ENCODE results near the gene RAD50. TPM values are rescaled to one million over a fixed set of nuclear protein-coding genes. Genes with fewer than 3 reads are reported as not detected.

RAD50 gene
- total RNA-seq, 2 experiments from 2014 or later: 46.0 to 51.3 TPM

DNA sequence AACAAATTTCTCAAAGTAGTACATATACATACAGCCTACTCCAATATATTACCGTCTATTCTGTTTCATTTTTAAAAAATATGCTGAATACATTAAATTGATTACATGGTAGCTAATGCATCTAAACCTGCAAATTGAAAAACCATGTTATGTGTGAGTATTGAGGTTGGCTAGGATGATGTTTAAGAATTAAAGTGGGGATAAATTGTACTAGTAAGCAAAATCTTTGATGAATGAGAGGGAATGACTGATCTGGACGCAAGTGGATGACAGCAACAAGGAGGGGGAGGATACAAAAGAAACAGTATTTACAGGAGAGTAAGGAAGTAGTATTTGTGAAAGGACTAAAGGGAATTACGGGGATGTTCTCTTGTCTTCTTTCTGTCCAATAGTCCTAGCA, 37.4 kb downstream of the RAD50 start:
- intact Hi-C loops (cut with DNase I, micrococcal nuclease): no loop called here
- CTCF ChIA-PET: no interaction called here

DNA sequence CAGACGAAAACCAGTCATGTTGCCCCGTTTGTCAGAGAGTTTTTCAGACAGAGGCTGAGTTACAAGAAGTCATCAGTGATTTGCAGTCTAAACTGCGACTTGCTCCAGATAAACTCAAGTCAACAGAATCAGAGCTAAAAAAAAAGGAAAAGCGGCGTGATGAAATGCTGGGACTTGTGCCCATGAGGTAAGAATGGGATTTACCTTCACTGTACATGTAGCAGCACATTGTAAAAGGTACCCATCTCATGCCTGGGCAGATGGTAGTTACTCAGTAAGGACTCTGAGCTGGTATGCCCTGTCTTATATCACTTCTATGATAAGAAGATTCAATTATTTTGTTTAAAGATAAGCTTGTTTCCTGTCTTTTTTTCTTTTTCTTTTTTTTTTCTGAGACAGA, 38.8 kb downstream of the RAD50 start:
- DNase-seq (no peak), ATAC-seq (no peak)
- no peaks in the 10 kb centered on the region for H3K9me3 Mint-ChIP-seq (ENCODE audit: low read depth)
- ChIA-PET POLR2A (interaction anchor here (0.7 kb wide), 2 partner anchors 121 to 360 kb away, joined by 3 to 4 read pairs; no protein-coding TSS in a partner anchor), CTCF (interaction anchor here (1.0 to 1.8 kb wide), 3 partner anchors 21 to 225 kb away, joined by 4 to 7 read pairs (median 4); no protein-coding TSS in a partner anchor)
- no peak overlapping the region for H3K27ac Mint-ChIP-seq
- no peaks in the 10 kb centered on the region for H3K27me3 Mint-ChIP-seq
- peaks cover 36% of the 10 kb centered on the region for H3K36me3 Mint-ChIP-seq (ENCODE audit: low read depth)
- no peak overlapping the region for H3K4me3 Mint-ChIP-seq
- intact Hi-C loops (cut with DNase I, micrococcal nuclease): no loop called here
- no peaks in the 10 kb centered on the region for H3K4me1 Mint-ChIP-seq

More for the DNA sequence above, 37.4 kb downstream of the RAD50 start:
- no peak for ATAC-seq
- H3K4me1 Mint-ChIP-seq: no peaks in the 10 kb centered on the region
- H3K9me3 Mint-ChIP-seq (ENCODE audit: low read depth): no peaks in the 10 kb centered on the region
- H3K27me3 Mint-ChIP-seq: no peaks in the 10 kb centered on the region
- DNase-seq: no peak
- peaks cover 35% of the 10 kb centered on the region for H3K36me3 Mint-ChIP-seq (ENCODE audit: low read depth)
- H3K4me3 Mint-ChIP-seq: no peak overlapping the region
- H3K27ac Mint-ChIP-seq: no peak overlapping the region
- POLR2A ChIA-PET: no interaction called here

DNA sequence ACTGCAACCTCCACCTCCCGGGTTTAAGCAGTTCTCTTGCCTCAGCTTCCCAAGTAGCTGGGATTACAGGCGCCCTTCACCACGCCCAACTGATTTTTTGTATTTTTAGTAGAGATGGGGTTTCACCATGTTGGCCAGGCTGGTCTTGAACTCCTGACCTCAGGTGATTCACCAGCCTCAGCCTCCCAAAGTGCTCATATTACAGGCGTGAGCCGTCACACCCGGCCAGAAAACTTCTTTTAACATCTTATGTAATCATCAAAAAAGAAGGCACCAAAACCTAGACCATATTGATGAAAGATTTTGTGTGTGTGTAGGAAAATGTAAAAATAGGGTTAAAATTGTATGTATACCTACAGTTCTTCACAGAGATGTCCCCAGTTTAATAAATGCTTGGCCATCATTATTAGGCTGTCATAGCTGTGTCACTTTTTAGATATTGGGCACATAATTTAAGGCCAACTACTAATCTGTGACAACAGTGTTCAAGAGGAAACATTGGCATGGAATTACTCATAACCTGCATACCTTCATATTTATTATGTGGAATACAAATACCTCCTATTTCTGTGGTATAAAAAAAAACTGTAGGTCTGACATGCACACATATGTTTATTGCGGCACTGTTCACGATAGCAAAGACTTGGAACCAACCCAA, 44.4 kb downstream of the RAD50 start:
- Mint-ChIP-seq H3K9me3 (ENCODE audit: low read depth) (no peaks in the 10 kb centered on the region), H3K27me3 (no peaks in the 10 kb centered on the region), H3K4me3 (no peak overlapping the region), H3K36me3 (ENCODE audit: low read depth) (peaks cover 43% of the 10 kb centered on the region), H3K27ac (no peak overlapping the region), H3K4me1 (no peaks in the 10 kb centered on the region)
- POLR2A ChIA-PET: no interaction called here
- intact Hi-C loops (cut with DNase I, micrococcal nuclease): no loop called here
- CTCF ChIA-PET: interaction anchor here (0.5 kb wide), 1 partner anchor 50 kb away, joined by 3 read pairs; no protein-coding TSS in a partner anchor
- no peak for ATAC-seq
- DNase-seq: no peak

DNA sequence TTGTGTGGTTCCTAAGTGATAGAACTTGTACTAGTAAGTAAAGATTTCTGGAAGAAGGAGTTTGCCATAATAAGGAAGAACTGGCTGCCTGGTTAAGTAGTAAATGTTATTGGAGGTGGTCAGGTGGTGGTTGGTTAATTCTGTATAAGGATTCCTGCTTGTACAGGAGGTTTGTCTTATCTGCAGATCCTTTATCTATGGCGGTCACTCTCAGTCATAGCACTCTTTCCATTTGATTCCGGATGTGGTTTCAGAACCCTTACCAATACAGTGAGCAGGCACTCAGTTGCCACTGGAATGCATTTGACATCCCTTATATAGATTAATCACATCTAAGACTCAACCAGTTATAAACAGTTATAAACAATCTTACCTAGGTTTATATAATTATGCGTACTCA, 50.3 kb downstream of the RAD50 start:
- no peaks in the 10 kb centered on the region for H3K4me1 Mint-ChIP-seq
- ATAC-seq (no peak), DNase-seq (no peak)
- peaks cover 53% of the 10 kb centered on the region for H3K36me3 Mint-ChIP-seq (ENCODE audit: low read depth)
- ChIA-PET POLR2A (interaction anchor here (0.6 kb wide), 1 partner anchor 51 kb away, joined by 3 read pairs; the partner anchor contains the start of gene RAD50), CTCF (interaction anchor here (1.1 to 1.4 kb wide), 2 partner anchors 21 to 40 kb away, joined by 3 read pairs; no protein-coding TSS in a partner anchor)
- H3K4me3 Mint-ChIP-seq: no peak overlapping the region
- no peaks in the 10 kb centered on the region for H3K27me3 Mint-ChIP-seq
- H3K27ac Mint-ChIP-seq: no peak overlapping the region
- no peaks in the 10 kb centered on the region for H3K9me3 Mint-ChIP-seq (ENCODE audit: low read depth)
- intact Hi-C loops (cut with DNase I, micrococcal nuclease): no loop called here

DNA sequence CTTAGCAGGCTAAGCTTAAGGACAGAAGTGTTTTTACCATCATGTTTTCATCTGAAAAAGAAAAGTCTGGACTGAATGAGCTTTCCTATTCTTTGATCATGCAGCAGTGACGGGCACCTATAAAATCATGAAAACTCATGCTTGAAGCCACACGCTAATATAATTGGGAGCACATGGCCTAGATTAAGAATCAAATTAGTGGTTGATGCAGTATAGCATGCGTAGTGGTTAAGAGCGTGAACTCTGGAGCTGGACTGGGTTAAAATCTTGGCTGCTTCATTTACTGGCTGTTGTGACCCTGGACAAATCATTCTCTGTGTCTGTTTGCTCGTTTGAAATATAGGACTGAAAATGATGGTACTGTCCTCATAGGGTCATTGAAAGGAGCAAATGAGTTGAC, 51.3 kb downstream of the RAD50 start:
- CTCF ChIA-PET: interaction anchor here (0.8 kb wide), 1 partner anchor 11 kb away, joined by 4 read pairs; no protein-coding TSS in a partner anchor
- no peak overlapping the region for H3K4me3 Mint-ChIP-seq
- H3K36me3 Mint-ChIP-seq (ENCODE audit: low read depth): peaks cover 55% of the 10 kb centered on the region
- H3K4me1 Mint-ChIP-seq: no peaks in the 10 kb centered on the region
- no peak for ATAC-seq
- no peak overlapping the region for H3K27ac Mint-ChIP-seq
- no peaks in the 10 kb centered on the region for H3K27me3 Mint-ChIP-seq
- intact Hi-C loops (cut with DNase I, micrococcal nuclease): no loop called here
- H3K9me3 Mint-ChIP-seq (ENCODE audit: low read depth): no peaks in the 10 kb centered on the region
- DNase-seq: no peak
- POLR2A ChIA-PET: no interaction called here

DNA sequence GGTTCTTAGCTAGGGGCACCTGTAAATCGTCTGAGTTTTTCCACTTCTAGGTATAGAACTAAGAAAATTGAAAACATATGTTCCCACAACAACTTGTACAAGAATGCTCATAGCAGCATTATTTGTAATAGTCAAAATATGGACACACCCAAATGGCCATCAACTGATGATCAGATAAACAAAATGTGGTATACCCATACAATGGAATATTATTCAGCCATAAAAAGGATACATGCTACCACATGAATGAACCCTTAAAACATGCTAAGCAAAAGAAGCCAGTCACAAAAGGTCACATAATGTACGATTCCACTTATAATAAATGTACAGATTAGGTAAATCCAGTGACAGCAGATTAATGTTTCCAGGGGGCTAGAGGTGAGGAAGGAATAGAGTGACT, 55.2 kb downstream of the RAD50 start:
- H3K27ac Mint-ChIP-seq: no peak overlapping the region
- POLR2A ChIA-PET: no interaction called here
- intact Hi-C loops (cut with DNase I, micrococcal nuclease): no loop called here
- H3K9me3 Mint-ChIP-seq (ENCODE audit: low read depth): no peaks in the 10 kb centered on the region
- H3K36me3 Mint-ChIP-seq (ENCODE audit: low read depth): peaks cover 43% of the 10 kb centered on the region
- CTCF ChIA-PET: no interaction called here
- no peak overlapping the region for H3K4me3 Mint-ChIP-seq
- no peak for DNase-seq
- H3K27me3 Mint-ChIP-seq: no peaks in the 10 kb centered on the region
- no peaks in the 10 kb centered on the region for H3K4me1 Mint-ChIP-seq
- no peak for ATAC-seq

DNA sequence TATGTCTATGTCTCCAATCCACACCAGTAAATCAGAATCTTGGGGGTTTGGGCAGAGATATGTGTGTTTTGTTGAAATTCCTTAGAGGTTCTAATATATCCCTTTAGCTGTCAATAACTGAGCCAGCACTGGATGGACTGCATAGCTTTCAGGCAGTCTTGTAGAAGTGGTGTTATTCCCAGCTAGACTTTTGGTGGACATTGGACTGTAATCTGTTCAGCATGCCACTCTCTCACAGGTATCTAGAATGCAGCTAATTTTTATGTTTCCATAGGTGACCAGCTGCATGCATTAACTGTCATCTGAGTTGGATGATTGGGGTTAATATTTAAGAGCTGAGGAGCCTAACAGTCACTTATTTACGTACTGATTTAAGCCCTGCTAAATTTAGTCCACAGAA, 56.1 kb downstream of the RAD50 start:
- H3K4me3 Mint-ChIP-seq: no peak overlapping the region
- no peaks in the 10 kb centered on the region for H3K9me3 Mint-ChIP-seq (ENCODE audit: low read depth)
- ATAC-seq (no peak), DNase-seq (no peak)
- no peak overlapping the region for H3K27ac Mint-ChIP-seq
- ChIA-PET CTCF (interaction anchor here (1.0 kb wide), 1 partner anchor 18 kb away, joined by 3 read pairs; no protein-coding TSS in a partner anchor), POLR2A (no interaction called here)
- H3K36me3 Mint-ChIP-seq (ENCODE audit: low read depth): peaks cover 47% of the 10 kb centered on the region
- H3K4me1 Mint-ChIP-seq: no peaks in the 10 kb centered on the region
- no peaks in the 10 kb centered on the region for H3K27me3 Mint-ChIP-seq
- intact Hi-C loops (cut with DNase I, micrococcal nuclease): no loop called here

DNA sequence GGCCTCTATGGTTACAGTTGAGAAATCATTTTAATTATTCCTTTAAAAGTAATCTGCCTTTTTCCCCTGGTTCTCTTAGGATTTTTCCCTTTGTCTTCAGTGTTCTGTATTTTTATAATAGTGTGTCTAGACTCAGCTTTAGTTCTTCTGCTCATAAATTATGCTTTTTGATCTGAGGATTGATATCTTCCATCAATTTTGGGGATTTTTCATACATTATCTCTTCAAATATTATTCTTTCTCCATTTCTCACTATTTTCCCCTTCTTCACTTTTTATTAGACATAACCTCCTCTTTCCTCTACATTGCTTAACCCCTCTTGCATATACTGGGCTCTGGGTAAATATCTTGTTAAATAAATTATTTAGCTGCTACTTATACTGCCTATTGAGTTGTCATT, 64.9 kb downstream of the RAD50 start:
- H3K36me3 Mint-ChIP-seq (ENCODE audit: low read depth): peaks cover 51% of the 10 kb centered on the region
- peaks cover 13% of the 10 kb centered on the region for H3K4me1 Mint-ChIP-seq
- intact Hi-C loops (cut with DNase I, micrococcal nuclease): loop anchor here in 1 of 2 experiments (2.0 kb wide), 1 partner anchor 19 kb away; no protein-coding TSS in a partner anchor
- ATAC-seq: no peak
- no peaks in the 10 kb centered on the region for H3K9me3 Mint-ChIP-seq (ENCODE audit: low read depth)
- H3K27me3 Mint-ChIP-seq: no peaks in the 10 kb centered on the region
- CTCF ChIA-PET: interaction anchor here (0.6 to 1.4 kb wide), 4 partner anchors 19 to 393 kb away, joined by 3 read pairs; no protein-coding TSS in a partner anchor
- no peak for DNase-seq
- no peak overlapping the region for H3K4me3 Mint-ChIP-seq
- POLR2A ChIA-PET: no interaction called here
- H3K27ac Mint-ChIP-seq: no peak overlapping the region

DNA sequence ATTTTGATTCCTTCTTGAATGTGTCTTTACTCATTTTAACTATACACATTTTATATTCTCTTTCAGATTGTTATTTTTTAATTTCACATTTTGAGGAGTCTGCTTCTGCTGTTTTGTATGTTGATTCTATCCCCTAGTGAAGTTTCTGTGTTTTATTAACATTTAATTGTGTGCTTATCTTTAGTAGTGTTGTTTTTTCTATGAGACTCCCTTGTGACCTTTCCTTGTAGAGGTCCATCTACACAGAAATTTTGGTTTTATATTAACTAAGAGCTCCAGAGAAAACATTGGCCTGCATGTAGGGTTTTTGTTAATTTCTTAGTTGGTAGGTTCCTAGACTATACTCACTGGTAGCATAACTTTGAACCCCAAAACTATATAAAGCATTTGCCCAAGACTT, 65.8 kb downstream of the RAD50 start:
- ATAC-seq (no peak), DNase-seq (no peak)
- intact Hi-C loops (cut with DNase I, micrococcal nuclease): loop anchor here (1.0 to 2.0 kb wide), 3 partner anchors 13 to 92 kb away; no protein-coding TSS in a partner anchor
- H3K4me3 Mint-ChIP-seq: no peak overlapping the region
- ChIA-PET CTCF (interaction anchor here (0.7 to 1.4 kb wide), 2 partner anchors 156 to 179 kb away, joined by 3 to 6 read pairs; no protein-coding TSS in a partner anchor), POLR2A (no interaction called here)
- no peaks in the 10 kb centered on the region for H3K9me3 Mint-ChIP-seq (ENCODE audit: low read depth)
- peaks cover 53% of the 10 kb centered on the region for H3K36me3 Mint-ChIP-seq (ENCODE audit: low read depth)
- no peak overlapping the region for H3K27ac Mint-ChIP-seq
- no peaks in the 10 kb centered on the region for H3K27me3 Mint-ChIP-seq
- peaks cover 13% of the 10 kb centered on the region for H3K4me1 Mint-ChIP-seq

DNA sequence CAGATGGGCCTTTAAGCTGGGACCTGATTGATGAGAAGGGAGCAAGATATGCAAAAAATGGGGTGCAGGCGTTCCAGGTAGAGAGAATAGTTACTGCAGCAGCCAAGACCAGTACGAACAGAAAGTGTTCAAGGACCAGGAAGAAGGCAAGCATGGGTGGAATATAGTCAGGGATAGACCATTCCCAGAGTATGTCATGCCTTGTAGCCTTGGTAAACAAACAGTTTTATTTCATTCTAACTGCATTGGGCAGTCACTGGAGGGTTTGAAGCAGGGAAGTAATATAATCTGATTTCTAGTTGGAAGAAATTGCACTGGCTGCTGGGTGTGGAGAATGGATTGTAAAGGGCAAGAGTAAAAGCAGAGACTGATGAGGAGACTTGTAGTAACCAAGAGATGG, 70.7 kb downstream of the RAD50 start:
- Mint-ChIP-seq H3K4me3 (no peak overlapping the region), H3K9me3 (ENCODE audit: low read depth) (no peaks in the 10 kb centered on the region), H3K27ac (no peak overlapping the region), H3K36me3 (ENCODE audit: low read depth) (peaks cover 43% of the 10 kb centered on the region), H3K27me3 (no peaks in the 10 kb centered on the region), H3K4me1 (peaks cover 20% of the 10 kb centered on the region)
- no peak for ATAC-seq
- no peak for DNase-seq
- intact Hi-C loops (cut with DNase I, micrococcal nuclease): no loop called here
- ChIA-PET CTCF (no interaction called here), POLR2A (no interaction called here)

DNA sequence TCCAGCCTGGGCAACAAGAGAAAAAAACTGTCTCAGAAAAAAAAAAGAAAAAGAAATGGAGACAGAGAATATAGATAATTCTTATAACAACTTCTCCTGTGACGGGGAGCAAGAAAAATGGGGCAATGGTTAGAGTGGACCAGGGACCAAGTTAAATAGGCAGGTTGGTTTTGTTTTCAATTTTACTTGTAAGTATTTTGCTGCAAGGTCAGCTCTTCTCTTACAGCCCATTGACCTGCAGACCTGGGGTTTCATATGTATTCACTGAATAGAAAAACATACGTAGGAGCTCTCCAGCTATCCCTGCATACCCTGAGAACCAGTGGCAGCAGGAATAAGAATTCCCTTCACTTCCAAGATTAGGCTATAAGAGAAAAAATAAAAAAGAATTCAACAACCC, 72.0 kb downstream of the RAD50 start:
- Mint-ChIP-seq H3K4me3 (no peak overlapping the region), H3K36me3 (ENCODE audit: low read depth) (peaks cover 33% of the 10 kb centered on the region), H3K27ac (no peak overlapping the region), H3K4me1 (peaks cover 8% of the 10 kb centered on the region), H3K27me3 (no peaks in the 10 kb centered on the region), H3K9me3 (ENCODE audit: low read depth) (no peaks in the 10 kb centered on the region)
- ATAC-seq (no peak), DNase-seq (no peak)
- ChIA-PET POLR2A (no interaction called here), CTCF (interaction anchor here (0.6 to 0.9 kb wide), 2 partner anchors 22 to 257 kb away, joined by 3 read pairs; no protein-coding TSS in a partner anchor)
- intact Hi-C loops (cut with DNase I, micrococcal nuclease): no loop called here
